GM18508 (cell line): Measurements from ENCODE around the gene ABCG5.

Experiments
- ATAC-seq: cut with Tn5 transposase; IDR thresholded peaks from one replicate; pipeline ENCODE4 v1.9.1; 2021; ENCODE audit warnings: moderate number of reproducible peaks; ENCODE audit not compliant: insufficient read depth, unreplicated experiment

ABCG5 gene

GRCh38 chr2:43845181-43845580 is 6.5 kb upstream of the ABCG5 start:
- no peak for ATAC-seq

- no peak for ATAC-seq
These were observed 4.2 kb upstream of the ABCG5 start for GRCh38 chr2:43842866-43843226.

DNA sequence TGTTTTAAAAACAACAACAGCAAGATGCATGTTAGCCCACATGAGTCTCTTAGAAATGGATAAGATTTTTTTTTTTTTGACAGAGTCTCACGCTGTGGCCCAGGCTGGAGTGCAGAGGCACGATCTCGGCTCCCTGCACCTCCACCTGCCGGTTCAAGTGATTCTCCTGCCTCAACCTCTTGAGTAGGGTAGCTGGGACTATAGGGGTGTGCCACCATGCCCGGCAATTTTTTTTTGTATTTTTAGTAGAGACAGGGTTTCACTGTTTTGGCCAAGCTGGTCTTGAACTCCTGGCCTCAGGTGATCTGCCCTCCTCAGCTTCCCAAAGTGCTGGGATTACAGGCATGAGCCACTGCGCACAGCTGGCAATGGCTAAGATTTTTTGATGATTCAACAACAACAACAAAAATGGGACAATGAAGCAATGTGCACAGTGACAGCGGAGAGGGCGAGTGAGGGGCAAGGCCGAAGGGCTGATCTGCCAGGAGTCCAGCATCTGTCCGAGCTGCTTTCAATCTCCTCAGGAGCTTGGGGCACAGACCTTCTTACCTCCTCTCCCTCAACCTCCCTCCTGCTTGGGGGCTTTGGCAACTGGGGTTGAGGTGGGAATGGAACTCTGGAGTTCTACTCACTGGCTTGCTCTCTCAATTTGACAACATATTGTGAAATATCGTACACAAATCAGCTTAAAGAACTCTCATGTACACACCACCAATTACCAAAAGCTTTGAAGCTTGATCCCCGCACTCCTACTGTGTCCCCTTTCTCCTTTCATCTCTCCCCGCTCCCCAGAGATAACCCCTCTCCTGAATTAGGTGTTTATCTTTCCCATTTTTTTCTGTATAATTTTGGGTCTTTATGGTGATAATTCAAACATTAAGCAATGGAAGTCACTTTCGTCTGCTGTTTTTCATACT is 3.6 kb upstream of the ABCG5 start:
- no peak for ATAC-seq

GRCh38 chr2:43840965-43841364 is 2.3 kb upstream of the ABCG5 start:
- ATAC-seq = no peak

GRCh38 chr2:43839776-43840564 is 1.3 kb upstream of the ABCG5 start:
- no peak for ATAC-seq

GRCh38 chr2:43837831-43838559 is 644 bp downstream of the ABCG5 start:
- no peak for ATAC-seq

- no peak for ATAC-seq
These were observed 1.6 kb downstream of the ABCG5 start for GRCh38 chr2:43837033-43837432.

- ATAC-seq = no peak
These were observed 6.2 kb downstream of the ABCG5 start for GRCh38 chr2:43832457-43832856.

- no peak for ATAC-seq
These were observed 6.9 kb downstream of the ABCG5 start for GRCh38 chr2:43831543-43832294.

- no peak for ATAC-seq
These were observed 12.1 kb downstream of the ABCG5 start for GRCh38 chr2:43826305-43827250.

GRCh38 chr2:43825841-43826240 is 12.8 kb downstream of the ABCG5 start:
- no peak for ATAC-seq

GRCh38 chr2:43824951-43825493 is 13.6 kb downstream of the ABCG5 start:
- no peak for ATAC-seq

- no peak for ATAC-seq
These were observed 14.1 kb downstream of the ABCG5 start for GRCh38 chr2:43824512-43824911.

DNA sequence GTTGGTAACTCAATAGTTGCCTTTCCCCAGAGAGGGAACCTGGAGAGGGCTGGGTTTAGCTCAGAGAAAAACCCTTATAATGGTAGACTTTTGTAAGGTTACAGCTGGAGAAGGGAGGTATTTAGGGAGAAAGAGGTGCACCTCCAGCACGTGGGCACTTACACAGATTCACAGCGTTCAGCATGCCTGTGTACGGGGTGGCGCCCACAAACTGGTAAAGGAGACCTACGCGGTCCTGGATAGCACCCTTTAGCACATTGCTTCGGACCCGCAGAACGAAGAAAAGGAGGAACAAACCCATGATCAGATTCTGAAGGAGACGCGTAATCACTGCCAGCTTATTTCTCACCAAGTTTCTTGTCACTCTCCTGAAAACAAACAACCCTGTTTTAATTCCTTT is 14.9 kb downstream of the ABCG5 start:
- no peak for ATAC-seq

DNA sequence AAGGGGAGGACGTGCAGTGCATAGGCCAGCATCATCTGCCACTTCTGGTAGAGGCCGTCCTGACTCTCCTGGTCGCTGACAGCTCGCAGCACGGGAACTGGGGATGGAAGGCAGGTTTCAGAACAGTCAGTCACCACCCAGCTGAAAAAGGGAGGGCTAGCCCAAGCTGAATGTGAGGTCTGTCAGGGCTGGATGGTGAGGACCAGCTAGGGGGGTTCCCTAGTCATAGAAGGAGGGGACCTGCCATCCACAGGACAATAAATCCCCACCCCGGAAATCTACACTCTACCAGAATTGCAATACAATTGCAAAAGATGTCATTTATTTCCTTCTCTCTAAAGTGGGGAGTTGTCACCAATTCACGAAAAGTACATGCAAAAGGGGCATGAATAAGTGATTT is 15.8 kb downstream of the ABCG5 start:
- no peak for ATAC-seq

GRCh38 chr2:43819491-43820163 is 19.0 kb downstream of the ABCG5 start:
- no peak for ATAC-seq

GRCh38 chr2:43818761-43819160 is 19.9 kb downstream of the ABCG5 start:
- ATAC-seq = no peak

GRCh38 chr2:43814711-43815110 is 23.9 kb downstream of the ABCG5 start:
- ATAC-seq = no peak
